HG03432 (cell line): ENCODE results near the gene PAPPA.

ENCODE experiments used
- ATAC-seq: cut with Tn5 transposase; IDR thresholded peaks from one replicate; pipeline ENCODE4 v1.9.1; 2021; ENCODE audit warnings: mild to moderate bottlenecking, moderate library complexity; ENCODE audit not compliant: unreplicated experiment

The PAPPA gene

GRCh38 chr9:116151199-116151598 is 2.4 kb upstream of the PAPPA start:
- ATAC-seq = no peak

- ATAC-seq = no peak
Measured at GRCh38 chr9:116151966-116152381, 1.6 kb upstream of the PAPPA start.

GRCh38 chr9:116152390-116152789 is 1.2 kb upstream of the PAPPA start:
- no peak for ATAC-seq

GRCh38 chr9:116152941-116153764 is 438 bp upstream of the PAPPA start:
- ATAC-seq = no peak

- no peak for ATAC-seq
Measured at GRCh38 chr9:116154334-116154975, 864 bp downstream of the PAPPA start.

GRCh38 chr9:116154976-116155697 is 1.5 kb downstream of the PAPPA start:
- no peak for ATAC-seq

GRCh38 chr9:116155698-116156039 is 2.1 kb downstream of the PAPPA start:
- ATAC-seq = no peak

- ATAC-seq = no peak
Measured at GRCh38 chr9:116156621-116157314, 3.2 kb downstream of the PAPPA start.

- no peak for ATAC-seq
Measured at GRCh38 chr9:116157436-116158138, 4.0 kb downstream of the PAPPA start.

GRCh38 chr9:116160676-116161571 is 7.3 kb downstream of the PAPPA start:
- no peak for ATAC-seq

- no peak for ATAC-seq
Measured at GRCh38 chr9:116162241-116162781, 8.7 kb downstream of the PAPPA start.

GRCh38 chr9:116163293-116164055 is 9.9 kb downstream of the PAPPA start:
- ATAC-seq = no peak

GRCh38 chr9:116165912-116166311 is 12.3 kb downstream of the PAPPA start:
- ATAC-seq = no peak

- ATAC-seq = no peak
Measured at GRCh38 chr9:116166713-116167112, 13.1 kb downstream of the PAPPA start.

GRCh38 chr9:116168231-116168630 is 14.6 kb downstream of the PAPPA start:
- ATAC-seq = no peak

GRCh38 chr9:116172216-116172615 is 18.6 kb downstream of the PAPPA start:
- no peak for ATAC-seq

- ATAC-seq = no peak
Measured at GRCh38 chr9:116174347-116174746, 20.8 kb downstream of the PAPPA start.

GRCh38 chr9:116175614-116176013 is 22.0 kb downstream of the PAPPA start:
- no peak for ATAC-seq
